Measurements from ENCODE around the gene C17orf107.

The C17orf107 gene

GRCh38 chr17:4870855-4871254 lies 28.5 kb upstream of the C17orf107 start:
- no peak for DNase-seq

- DNase-seq = peak in 27 of 58 donors; percentile 6 to 67 (median 24)
Observed at GRCh38 chr17:4872786-4873185, 26.6 kb upstream of the C17orf107 start.

GRCh38 chr17:4877089-4877488 lies 22.2 kb upstream of the C17orf107 start:
- peak in 35 of 58 donors; percentile 11 to 79 (median 46) for DNase-seq

- DNase-seq = no peak
Observed at GRCh38 chr17:4879601-4880000, 19.7 kb upstream of the C17orf107 start.

- no peak for DNase-seq
Observed at GRCh38 chr17:4880857-4881256, 18.5 kb upstream of the C17orf107 start.

- DNase-seq = peak in 49 of 58 donors; percentile 22 to 83 (median 61)
Observed at GRCh38 chr17:4881761-4882555, 17.4 kb upstream of the C17orf107 start.

- DNase-seq = no peak
Observed at GRCh38 chr17:4884489-4884888, 14.8 kb upstream of the C17orf107 start.

GRCh38 chr17:4886830-4887229 lies 12.5 kb upstream of the C17orf107 start:
- DNase-seq = no peak

- no peak for DNase-seq
Observed at GRCh38 chr17:4887581-4887980, 11.8 kb upstream of the C17orf107 start.

- no peak for DNase-seq
Observed at GRCh38 chr17:4891411-4892410, 7.6 kb upstream of the C17orf107 start.

GRCh38 chr17:4892499-4893221 lies 6.7 kb upstream of the C17orf107 start:
- DNase-seq = no peak

GRCh38 chr17:4893272-4893671 lies 6.1 kb upstream of the C17orf107 start:
- DNase-seq = no peak

- no peak for DNase-seq
Observed at GRCh38 chr17:4893721-4894560, 5.4 kb upstream of the C17orf107 start.

GRCh38 chr17:4895121-4895520 lies 4.2 kb upstream of the C17orf107 start:
- DNase-seq = no peak

- DNase-seq = no peak
Observed at GRCh38 chr17:4895657-4896331, 3.5 kb upstream of the C17orf107 start.

- DNase-seq = no peak
Observed at GRCh38 chr17:4896332-4897197, 2.8 kb upstream of the C17orf107 start.

GRCh38 chr17:4897198-4897687 lies 2.1 kb upstream of the C17orf107 start:
- peak in 1 of 58 donors; percentile 13 for DNase-seq

GRCh38 chr17:4897785-4898184 lies 1.6 kb upstream of the C17orf107 start:
- peak in 1 of 58 donors; percentile 13 for DNase-seq

GRCh38 chr17:4898351-4898750 lies 985 bp upstream of the C17orf107 start:
- DNase-seq = no peak
